Keratinocyte (primary cell): ENCODE data around the gene NFATC1. TPM values are rescaled to one million over a fixed set of nuclear protein-coding genes. Genes with fewer than 3 reads are reported as not detected.

Experiments
- DNase-seq: peaks from one replicate; pipeline ENCODE4 v3.0.0-alpha.2; 2011; ENCODE audit warnings: low read depth, missing footprints, low spot score
- FAIRE-seq: peaks from 2 replicates; lab custom pipeline; 2011; peaks lifted over from hg19 to GRCh38; lab: Jason Lieb, UNC
- H2AFZ ChIP-seq: 2 replicates; pipeline ENCODE4 v1.6.0; 2012; ENCODE audit warnings: low read length, control low read depth, inconsistent platforms; ENCODE audit not compliant: control insufficient read depth
- H3K27ac ChIP-seq: 2 replicates; pipeline ENCODE4 v1.5.1; 2011; ENCODE audit warnings: low read length; ENCODE audit not compliant: control insufficient read depth, insufficient read depth
- H3K27me3 ChIP-seq: 3 replicates; pipeline ENCODE4 v1.6.0; 2011; ENCODE audit warnings: low read length; ENCODE audit not compliant: control insufficient read depth, insufficient read depth; ENCODE audit errors: extremely low read depth
- H3K36me3 ChIP-seq, 2 experiments: 2 replicates in 1 of 2; 3 replicates in 1 of 2; pipeline ENCODE4 v1.5.1; 2011; ENCODE audit warnings: low read length in 2 of 2, mild to moderate bottlenecking in 1 of 2; ENCODE audit not compliant: control insufficient read depth in 2 of 2, insufficient read depth in 2 of 2; ENCODE audit errors: extremely low read depth in 1 of 2
- H3K4me1 ChIP-seq: 3 replicates; pipeline ENCODE4 v1.5.1; 2011; ENCODE audit warnings: low read length; ENCODE audit not compliant: control insufficient read depth, insufficient read depth; ENCODE audit errors: extremely low read depth
- H3K4me2 ChIP-seq: 3 replicates; pipeline ENCODE4 v1.6.0; 2011; ENCODE audit warnings: low read depth, low read length; ENCODE audit not compliant: control insufficient read depth, insufficient read depth; ENCODE audit errors: extremely low read depth
- H3K4me3 ChIP-seq, 3 experiments: fragments of 200-600 bp in 1 of 3; sonication (generic) in 1 of 3; 2 replicates in 2 of 3; 3 replicates in 1 of 3; pipeline ENCODE4 v1.5.1; 2011 to 2016; ENCODE audit warnings: low read length in 3 of 3, mild to moderate bottlenecking in 3 of 3, control low read depth in 2 of 3, inconsistent platforms in 1 of 3, low read depth in 1 of 3, mixed read lengths in 1 of 3, mixed run types in 1 of 3, moderate library complexity in 1 of 3; ENCODE audit not compliant: control insufficient read depth in 2 of 3, insufficient read depth in 2 of 3; ENCODE audit errors: extremely low read depth in 1 of 3
- H3K79me2 ChIP-seq: 2 replicates; pipeline ENCODE4 v1.6.0; 2012; ENCODE audit warnings: low read length; ENCODE audit not compliant: control insufficient read depth, insufficient read depth
- H3K9ac ChIP-seq: 3 replicates; pipeline ENCODE4 v1.6.0; 2011; ENCODE audit warnings: low read length; ENCODE audit not compliant: control insufficient read depth, insufficient read depth; ENCODE audit errors: extremely low read depth
- H3K9me1 ChIP-seq: 3 replicates; pipeline ENCODE4 v1.6.0; 2011; ENCODE audit warnings: low read length; ENCODE audit not compliant: control insufficient read depth, insufficient read depth; ENCODE audit errors: extremely low read depth
- H3K9me3 ChIP-seq: 2 replicates; pipeline ENCODE4 v1.5.1; 2012; ENCODE audit warnings: low read depth, low read length; ENCODE audit not compliant: control insufficient read depth
- H4K20me1 ChIP-seq: 3 replicates; pipeline ENCODE4 v1.6.0; 2011; ENCODE audit warnings: low read length; ENCODE audit not compliant: control insufficient read depth, insufficient read depth; ENCODE audit errors: extremely low read depth
- EZH2 ChIP-seq: IDR thresholded peaks from one replicate; pipeline ENCODE4 v1.6.1; 2012; ENCODE audit warnings: inconsistent platforms, mild to moderate bottlenecking, low read length, moderate library complexity
- dilution Hi-C: fragments of 300-500 bp; cut with MboI; formaldehyde crosslinking; loops from one replicate; pipeline ENCODE4 v1.7.0; 2020; ENCODE audit warnings: low sequenced_read_pairs; ENCODE audit not compliant: extremely low pct_ligation_motif_present
- polyA plus RNA-seq, 5 experiments: library from polyadenylated mRNA; depleted of rRNA in 3 of 5; stranded (reverse) in 3 of 5; stranded (forward) in 1 of 5; unstranded in 1 of 5; fragments of >200 nt; gene quantifications; 1 replicate in 1 of 5; 2 replicates in 3 of 5; 3 replicates in 1 of 5; pipeline versions ENCODE4 v1.2.1 to v1.2.3, GENCODE V29; 2011 to 2012; ENCODE audit warnings: missing spikeins in 2 of 5, low read depth in 1 of 5, low replicate concordance in 1 of 5
- TF ChIP-seq, protein P1 (sequence below), 3 experiments: IDR thresholded peaks in 1 of 3; conservative IDR thresholded peaks in 1 of 3; optimal IDR thresholded peaks in 1 of 3; 2 replicates in 2 of 3; 3 replicates in 1 of 3; pipeline versions ENCODE3 to v1.5.1; 2011; ENCODE audit warnings: low read length in 3 of 3, mild to moderate bottlenecking in 3 of 3, moderate library complexity in 2 of 3, control low read depth in 1 of 3, inconsistent platforms in 1 of 3; ENCODE audit not compliant: insufficient read depth in 2 of 3; ENCODE audit errors: extremely low read depth in 1 of 3

Gene NFATC1
- polyA plus RNA-seq, 1 donor (not counting 4 experiments of a cell fraction or from before 2014, with no cell fraction given), result 0.77 TPM

DNA sequence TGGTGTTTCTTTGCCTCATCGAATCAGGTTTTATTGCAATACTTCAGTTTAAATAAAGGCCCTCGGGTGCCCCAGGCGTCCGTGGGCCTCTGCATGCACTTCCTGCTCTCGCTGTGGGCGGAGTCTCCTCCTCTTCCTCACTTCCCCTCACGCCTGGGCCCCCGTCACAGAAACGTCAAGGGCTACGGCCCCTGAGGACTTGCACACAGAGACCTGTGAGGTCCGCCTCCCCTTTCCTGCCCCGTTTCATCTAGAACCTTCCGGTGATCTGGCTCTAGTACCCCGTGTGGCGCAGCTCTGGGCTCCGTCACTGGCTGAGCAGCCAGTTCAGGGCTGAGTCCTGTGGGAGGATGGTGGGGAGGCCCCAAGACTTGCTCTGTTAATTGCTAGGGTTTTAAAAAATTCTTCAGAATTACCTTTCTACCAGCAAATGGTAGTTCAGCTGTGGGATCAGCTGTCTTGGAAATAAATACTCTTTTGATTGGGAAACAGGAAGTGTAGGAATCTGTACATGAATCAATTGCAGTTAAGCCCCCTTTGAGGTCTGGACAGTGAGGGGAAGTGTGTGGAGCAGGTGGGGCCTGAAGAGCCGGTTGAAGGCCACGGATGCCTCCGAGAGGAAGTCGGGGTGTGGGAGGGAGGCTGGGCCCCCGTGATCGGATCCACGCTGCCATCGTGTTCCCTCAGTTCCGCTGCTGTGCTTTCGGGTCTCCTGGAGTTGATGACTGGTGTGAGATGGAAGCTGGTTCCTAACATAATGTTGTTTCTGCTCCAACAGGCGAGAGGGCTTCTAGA, 10.2 kb downstream of the NFATC1 start:
- Histone ChIP-seq H3K9ac (no peak overlapping the region), H3K4me2 (no peak overlapping the region), H4K20me1 (no peaks in the 10 kb centered on the region), H3K9me3 (no peaks in the 10 kb centered on the region), H2AFZ (no peak overlapping the region), H3K9me1 (no peaks in the 10 kb centered on the region), H3K27ac (no peak overlapping the region), H3K36me3 (no peaks in the 10 kb centered on the region), H3K27me3 (peaks cover 14% of the 10 kb centered on the region), H3K4me3 (no peak overlapping the region), H3K4me1 (no peaks in the 10 kb centered on the region), H3K79me2 (no peaks in the 10 kb centered on the region)
- dilution Hi-C loops, result no loop called here
- DNase-seq (no peak), FAIRE-seq (no peak)
- TF ChIP-seq EZH2, result no peak
- TF ChIP-seq, protein P1, sequence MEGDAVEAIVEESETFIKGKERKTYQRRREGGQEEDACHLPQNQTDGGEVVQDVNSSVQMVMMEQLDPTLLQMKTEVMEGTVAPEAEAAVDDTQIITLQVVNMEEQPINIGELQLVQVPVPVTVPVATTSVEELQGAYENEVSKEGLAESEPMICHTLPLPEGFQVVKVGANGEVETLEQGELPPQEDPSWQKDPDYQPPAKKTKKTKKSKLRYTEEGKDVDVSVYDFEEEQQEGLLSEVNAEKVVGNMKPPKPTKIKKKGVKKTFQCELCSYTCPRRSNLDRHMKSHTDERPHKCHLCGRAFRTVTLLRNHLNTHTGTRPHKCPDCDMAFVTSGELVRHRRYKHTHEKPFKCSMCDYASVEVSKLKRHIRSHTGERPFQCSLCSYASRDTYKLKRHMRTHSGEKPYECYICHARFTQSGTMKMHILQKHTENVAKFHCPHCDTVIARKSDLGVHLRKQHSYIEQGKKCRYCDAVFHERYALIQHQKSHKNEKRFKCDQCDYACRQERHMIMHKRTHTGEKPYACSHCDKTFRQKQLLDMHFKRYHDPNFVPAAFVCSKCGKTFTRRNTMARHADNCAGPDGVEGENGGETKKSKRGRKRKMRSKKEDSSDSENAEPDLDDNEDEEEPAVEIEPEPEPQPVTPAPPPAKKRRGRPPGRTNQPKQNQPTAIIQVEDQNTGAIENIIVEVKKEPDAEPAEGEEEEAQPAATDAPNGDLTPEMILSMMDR (optimal IDR thresholded peaks at IDR 0.05 in 1 of 3, IDR thresholded peaks at IDR 0.05 in 1 of 3, conservative IDR thresholded peaks at IDR 0.05 in 1 of 3; ENCODE audit: extremely low read depth in 1 of 3, insufficient read depth in 2 of 3, low read length in 3 of 3), result no peak

DNA sequence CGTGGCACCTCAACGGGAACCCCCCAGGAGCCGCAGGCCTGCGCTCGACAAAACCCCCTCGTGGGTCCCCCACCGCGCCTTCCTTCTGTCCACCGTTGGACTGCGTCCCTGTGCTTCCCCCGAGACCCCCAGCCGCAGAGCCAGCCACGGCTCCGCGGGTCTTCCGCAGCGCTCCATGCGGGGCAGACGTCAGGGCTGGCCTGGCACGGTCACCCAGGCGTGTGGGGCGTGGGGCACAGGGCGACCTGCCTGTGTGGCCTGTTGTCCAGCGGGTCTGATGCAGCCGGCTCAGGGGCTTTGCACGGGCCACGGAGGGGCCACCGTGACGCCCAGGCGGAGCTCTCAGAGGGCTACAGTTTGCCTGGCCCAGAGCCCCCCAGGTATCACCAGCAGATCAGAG, 11.0 kb downstream of the NFATC1 start:
- no peak overlapping the region for H3K9ac ChIP-seq
- TF ChIP-seq EZH2, result no peak
- TF ChIP-seq, protein P1 (optimal IDR thresholded peaks at IDR 0.05 in 1 of 3, IDR thresholded peaks at IDR 0.05 in 1 of 3, conservative IDR thresholded peaks at IDR 0.05 in 1 of 3; ENCODE audit: extremely low read depth in 1 of 3, insufficient read depth in 2 of 3, low read length in 3 of 3), result no peak
- no peak overlapping the region for H3K4me3 ChIP-seq
- FAIRE-seq (no peak), DNase-seq (no peak)
- peaks cover 14% of the 10 kb centered on the region for H3K27me3 ChIP-seq
- H2AFZ ChIP-seq, result no peak overlapping the region
- H3K79me2 ChIP-seq, result no peaks in the 10 kb centered on the region
- no peaks in the 10 kb centered on the region for H3K9me1 ChIP-seq
- H3K9me3 ChIP-seq, result no peaks in the 10 kb centered on the region
- H3K27ac ChIP-seq, result no peak overlapping the region
- no peaks in the 10 kb centered on the region for H3K36me3 ChIP-seq
- no peak overlapping the region for H3K4me2 ChIP-seq
- dilution Hi-C loops, result no loop called here
- no peaks in the 10 kb centered on the region for H3K4me1 ChIP-seq
- no peaks in the 10 kb centered on the region for H4K20me1 ChIP-seq
